CD8-positive, alpha-beta memory T cell (primary cell): ENCODE data around the gene FSHR. TPM values are rescaled to one million over a fixed set of nuclear protein-coding genes. Genes with fewer than 3 reads are reported as not detected.

Source experiments
- CTCF ChIA-PET: fragments of 350-600 bp; sonication (Branson Sonifier 250); formaldehyde crosslinking; loops from one replicate; lab custom pipeline; 2021; ENCODE audit warnings: antibody characterized with exemption; lab: Charles Lee
- POLR2A ChIA-PET: fragments of 350-600 bp; sonication (Branson Sonifier 250); formaldehyde crosslinking; loops from one replicate; lab custom pipeline; 2021; ENCODE audit warnings: antibody characterized with exemption; lab: Charles Lee
- DNase-seq, 5 donors: peaks; one replicate each; pipeline versions ENCODE4 v3.0.0 to v3.0.0-alpha.2; 2020 to 2022; ENCODE audit warnings: mixed read lengths in 1 of 5
- H3K27ac ChIP-seq: one replicate; pipeline ENCODE4 v1.7.0; 2013; ENCODE audit warnings: low read depth, mild to moderate bottlenecking, low read length, moderate library complexity
- H3K27me3 ChIP-seq: 2 replicates; pipeline ENCODE4 v1.7.0; 2013; ENCODE audit warnings: low read length, mild to moderate bottlenecking; ENCODE audit not compliant: insufficient read depth, poor library complexity, severe bottlenecking
- H3K36me3 ChIP-seq: 2 replicates; pipeline ENCODE4 v1.7.0; 2013; ENCODE audit warnings: mild to moderate bottlenecking, low read length, moderate library complexity; ENCODE audit not compliant: insufficient read depth
- H3K4me1 ChIP-seq: 2 replicates; pipeline ENCODE4 v1.7.0; 2013; ENCODE audit warnings: mild to moderate bottlenecking, low read length, moderate library complexity; ENCODE audit not compliant: insufficient read depth
- H3K4me3 ChIP-seq: 2 replicates; pipeline ENCODE4 v1.7.0; 2013; ENCODE audit warnings: mild to moderate bottlenecking, low read length
- H3K9me3 ChIP-seq: 2 replicates; pipeline ENCODE4 v1.7.0; 2013; ENCODE audit warnings: mild to moderate bottlenecking, low read length
- H3K27ac Mint-ChIP-seq, 8 donors: one replicate each; pipeline ENCODE4 v1.8.0; 2020 to 2021; ENCODE audit warnings: mixed read lengths in 8 of 8, mild to moderate bottlenecking in 6 of 8, inconsistent platforms in 3 of 8, moderate library complexity in 3 of 8
- H3K27me3 Mint-ChIP-seq, 2 donors: one replicate each; pipeline ENCODE4 v1.8.0; 2020 to 2021; ENCODE audit warnings: mixed read lengths in 2 of 2, mild to moderate bottlenecking in 1 of 2, moderate library complexity in 1 of 2
- H3K36me3 Mint-ChIP-seq, 3 donors: one replicate each; pipeline ENCODE4 v1.8.0; 2020 to 2021; ENCODE audit warnings: mixed read lengths in 3 of 3, inconsistent platforms in 1 of 3, mild to moderate bottlenecking in 1 of 3
- H3K4me1 Mint-ChIP-seq, 3 donors: one replicate each; pipeline ENCODE4 v1.8.0; 2020 to 2021; ENCODE audit warnings: mixed read lengths in 3 of 3, inconsistent platforms in 1 of 3, mild to moderate bottlenecking in 1 of 3
- H3K4me3 Mint-ChIP-seq, 7 donors: one replicate each; pipeline ENCODE4 v1.8.0; 2020 to 2021; ENCODE audit warnings: mixed read lengths in 7 of 7, mild to moderate bottlenecking in 6 of 7, moderate library complexity in 4 of 7, inconsistent platforms in 2 of 7
- H3K9me3 Mint-ChIP-seq, 5 donors: one replicate each; pipeline ENCODE4 v1.8.0; 2020 to 2022; ENCODE audit warnings: mixed read lengths in 5 of 5, mild to moderate bottlenecking in 3 of 5, moderate library complexity in 2 of 5, inconsistent platforms in 1 of 5
- polyA plus RNA-seq: library from polyadenylated mRNA; unstranded; fragments of 300-500 nt; fragmentation: Illumina TruSeq; gene quantifications from one replicate; pipeline ENCODE4 v1.2.3, GENCODE V29; 2021
- total RNA-seq, 2 experiments: library from RNA; stranded (reverse); gene quantifications; one replicate each; pipeline ENCODE4 v1.2.3, GENCODE V29; 2021

The FSHR gene
- total and polyA plus RNA-seq, 3 experiments from 2014 or later, result not detected

GRCh38 chr2:49146401-49146800, 7.9 kb downstream of the FSHR start:
- peaks cover 0 to 11% (median 0%) of the 10 kb centered on the region in 5 donors for H3K9me3 Mint-ChIP-seq
- H3K4me3 Mint-ChIP-seq, result no peak overlapping the region
- H3K36me3 ChIP-seq, result no peaks in the 10 kb centered on the region
- no peaks in the 10 kb centered on the region for H3K9me3 ChIP-seq
- H3K27me3 ChIP-seq, result no peaks in the 10 kb centered on the region
- H3K27ac ChIP-seq, result no peak overlapping the region
- POLR2A ChIA-PET, result no interaction called here
- DNase-seq, result no peak
- no peaks in the 10 kb centered on the region for H3K4me1 ChIP-seq
- H3K4me1 Mint-ChIP-seq, result no peaks in the 10 kb centered on the region
- H3K36me3 Mint-ChIP-seq, result no peaks in the 10 kb centered on the region
- no peak overlapping the region for H3K27ac Mint-ChIP-seq
- peaks cover 0 to 1% of the 10 kb centered on the region in 2 donors for H3K27me3 Mint-ChIP-seq
- no peak overlapping the region for H3K4me3 ChIP-seq
- CTCF ChIA-PET, result no interaction called here

DNA sequence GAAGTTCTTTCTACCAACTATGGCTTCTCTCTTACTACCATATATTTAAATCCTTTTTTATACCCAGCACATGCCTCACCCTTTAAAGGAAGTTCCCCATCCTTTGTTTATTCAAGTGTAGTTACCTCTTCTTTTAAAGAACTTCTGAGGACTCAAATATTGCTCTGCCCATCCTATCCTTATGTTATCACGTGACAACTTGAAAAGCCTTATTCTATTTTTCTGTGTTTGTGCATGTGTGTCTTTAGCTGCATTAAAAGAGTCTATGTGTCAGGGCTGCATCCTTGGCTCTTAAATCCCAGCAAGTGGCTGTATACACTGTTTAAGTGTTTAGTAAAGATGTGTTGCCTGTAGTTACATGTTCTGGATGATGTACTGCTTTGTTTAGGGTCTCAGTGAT, 22.5 kb downstream of the FSHR start:
- no peak for DNase-seq
- no peaks in the 10 kb centered on the region for H3K36me3 ChIP-seq
- Mint-ChIP-seq H3K4me3 (no peak overlapping the region), H3K27me3 (peaks cover 0 to 1% of the 10 kb centered on the region in 2 donors), H3K36me3 (peaks cover 0 to 4% (median 0%) of the 10 kb centered on the region in 3 donors), H3K27ac (no peak overlapping the region), H3K9me3 (peaks cover 4 to 15% (median 7%) of the 10 kb centered on the region in 5 donors), H3K4me1 (no peaks in the 10 kb centered on the region)
- H3K4me1 ChIP-seq, result no peaks in the 10 kb centered on the region
- CTCF ChIA-PET, result no interaction called here
- H3K4me3 ChIP-seq, result no peak overlapping the region
- no peak overlapping the region for H3K27ac ChIP-seq
- H3K27me3 ChIP-seq, result no peaks in the 10 kb centered on the region
- no peaks in the 10 kb centered on the region for H3K9me3 ChIP-seq
- POLR2A ChIA-PET, result no interaction called here

DNA sequence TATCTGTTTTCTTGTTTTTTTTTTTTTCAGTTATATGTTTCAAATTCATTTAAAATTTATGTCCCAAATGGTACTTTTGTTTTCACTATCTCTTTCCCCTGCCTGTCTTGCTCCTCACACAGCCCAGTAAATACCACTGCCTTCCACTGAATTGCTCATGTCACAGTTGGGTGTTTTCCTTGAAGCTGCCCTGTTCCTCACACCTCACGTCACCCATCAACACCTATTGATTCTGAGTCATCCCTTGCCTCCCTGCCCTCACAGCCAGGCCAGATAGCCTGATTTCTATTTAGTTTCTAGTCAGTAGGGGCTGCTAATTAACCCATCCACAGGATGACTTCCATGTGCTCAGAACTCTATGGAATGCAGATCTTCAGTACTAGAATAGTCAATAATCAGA, 25.3 kb downstream of the FSHR start:
- peaks cover 0 to 1% of the 10 kb centered on the region in 2 donors for H3K27me3 Mint-ChIP-seq
- Histone ChIP-seq H3K36me3 (no peaks in the 10 kb centered on the region), H3K27me3 (no peaks in the 10 kb centered on the region), H3K9me3 (no peaks in the 10 kb centered on the region), H3K4me3 (no peak overlapping the region), H3K27ac (no peak overlapping the region), H3K4me1 (no peaks in the 10 kb centered on the region)
- no peak overlapping the region for H3K4me3 Mint-ChIP-seq
- H3K27ac Mint-ChIP-seq, result no peak overlapping the region
- peaks cover 5 to 13% (median 9%) of the 10 kb centered on the region in 5 donors for H3K9me3 Mint-ChIP-seq
- ChIA-PET POLR2A (no interaction called here), CTCF (no interaction called here)
- peaks cover 0 to 4% (median 0%) of the 10 kb centered on the region in 3 donors for H3K36me3 Mint-ChIP-seq
- H3K4me1 Mint-ChIP-seq, result no peaks in the 10 kb centered on the region
- no peak for DNase-seq

GRCh38 chr2:49123600-49123999, 30.7 kb downstream of the FSHR start:
- no peak overlapping the region for H3K4me3 ChIP-seq
- DNase-seq, result no peak
- H3K4me1 ChIP-seq, result no peaks in the 10 kb centered on the region
- H3K9me3 ChIP-seq, result no peaks in the 10 kb centered on the region
- peaks cover 0 to 3% of the 10 kb centered on the region in 2 donors for H3K27me3 Mint-ChIP-seq
- H3K27ac ChIP-seq, result no peak overlapping the region
- CTCF ChIA-PET, result interaction anchor here (0.7 kb wide), 1 partner anchor 49 kb away, joined by 3 read pairs; no protein-coding TSS in a partner anchor
- no peaks in the 10 kb centered on the region for H3K36me3 ChIP-seq
- peaks cover 0 to 13% (median 4%) of the 10 kb centered on the region in 5 donors for H3K9me3 Mint-ChIP-seq
- H3K27me3 ChIP-seq, result no peaks in the 10 kb centered on the region
- H3K27ac Mint-ChIP-seq, result no peak overlapping the region
- H3K4me1 Mint-ChIP-seq, result no peaks in the 10 kb centered on the region
- peaks cover 0 to 2% (median 0%) of the 10 kb centered on the region in 3 donors for H3K36me3 Mint-ChIP-seq
- POLR2A ChIA-PET, result no interaction called here
- H3K4me3 Mint-ChIP-seq, result no peak overlapping the region

- ChIA-PET POLR2A (no interaction called here), CTCF (no interaction called here)
- peaks cover 0 to 3% of the 10 kb centered on the region in 2 donors for H3K27me3 Mint-ChIP-seq
- H3K4me1 Mint-ChIP-seq, result no peaks in the 10 kb centered on the region
- H3K9me3 Mint-ChIP-seq, result peaks cover 0 to 13% (median 3%) of the 10 kb centered on the region in 5 donors
- H3K4me1 ChIP-seq, result no peaks in the 10 kb centered on the region
- H3K4me3 ChIP-seq, result no peak overlapping the region
- H3K36me3 Mint-ChIP-seq, result no peaks in the 10 kb centered on the region
- H3K27ac Mint-ChIP-seq, result no peak overlapping the region
- no peak for DNase-seq
- no peak overlapping the region for H3K4me3 Mint-ChIP-seq
- H3K9me3 ChIP-seq, result no peaks in the 10 kb centered on the region
- H3K36me3 ChIP-seq, result no peaks in the 10 kb centered on the region
- no peaks in the 10 kb centered on the region for H3K27me3 ChIP-seq
- no peak overlapping the region for H3K27ac ChIP-seq
Measured at GRCh38 chr2:49122107-49122506, 32.2 kb downstream of the FSHR start.

- Mint-ChIP-seq H3K4me3 (no peak overlapping the region), H3K36me3 (no peaks in the 10 kb centered on the region), H3K9me3 (peaks cover 0 to 9% (median 4%) of the 10 kb centered on the region in 5 donors), H3K27ac (no peak overlapping the region), H3K4me1 (no peaks in the 10 kb centered on the region), H3K27me3 (peaks cover 0 to 2% of the 10 kb centered on the region in 2 donors)
- H3K4me3 ChIP-seq, result no peak overlapping the region
- CTCF ChIA-PET, result no interaction called here
- H3K27me3 ChIP-seq, result no peaks in the 10 kb centered on the region
- DNase-seq, result no peak
- POLR2A ChIA-PET, result no interaction called here
- H3K4me1 ChIP-seq, result no peaks in the 10 kb centered on the region
- no peak overlapping the region for H3K27ac ChIP-seq
- H3K9me3 ChIP-seq, result no peaks in the 10 kb centered on the region
- no peaks in the 10 kb centered on the region for H3K36me3 ChIP-seq
Measured at GRCh38 chr2:49113046-49113445, 41.3 kb downstream of the FSHR start.

GRCh38 chr2:49111456-49111855, 42.9 kb downstream of the FSHR start:
- H3K4me1 Mint-ChIP-seq, result no peaks in the 10 kb centered on the region
- POLR2A ChIA-PET, result no interaction called here
- no peaks in the 10 kb centered on the region for H3K27me3 ChIP-seq

DNA sequence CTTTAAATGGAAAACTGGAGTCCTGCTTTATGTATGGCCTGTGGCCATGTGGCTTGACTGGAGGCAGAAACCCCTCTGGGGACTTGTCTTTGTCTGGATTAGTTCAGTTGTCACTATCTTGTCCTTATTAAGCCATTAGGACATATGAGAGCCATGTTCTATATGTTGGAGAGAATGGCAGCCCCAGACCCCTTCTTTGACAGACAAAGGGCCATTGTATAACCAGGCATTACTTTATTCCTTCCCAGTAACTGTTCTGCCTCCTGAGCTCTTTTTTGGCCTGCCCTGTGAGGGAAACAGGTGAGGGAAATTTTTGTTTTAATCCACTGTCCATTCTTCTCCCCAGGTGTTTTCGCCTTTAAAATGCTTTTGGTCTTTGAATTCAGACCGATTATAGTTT, 43.3 kb downstream of the FSHR start:
- ChIA-PET CTCF (no interaction called here), POLR2A (no interaction called here)
- Histone ChIP-seq H3K36me3 (no peaks in the 10 kb centered on the region), H3K9me3 (no peaks in the 10 kb centered on the region), H3K27ac (no peak overlapping the region), H3K27me3 (no peaks in the 10 kb centered on the region), H3K4me3 (no peak overlapping the region), H3K4me1 (no peaks in the 10 kb centered on the region)
- Mint-ChIP-seq H3K36me3 (no peaks in the 10 kb centered on the region), H3K27me3 (peaks cover 0 to 2% of the 10 kb centered on the region in 2 donors), H3K4me3 (no peak overlapping the region), H3K4me1 (no peaks in the 10 kb centered on the region), H3K9me3 (peaks cover 0 to 9% (median 6%) of the 10 kb centered on the region in 5 donors), H3K27ac (no peak overlapping the region)
- no peak for DNase-seq

More at GRCh38 chr2:49111456-49111855, 42.9 kb downstream of the FSHR start:
- Mint-ChIP-seq H3K4me3 (no peak overlapping the region), H3K27ac (no peak overlapping the region), H3K9me3 (peaks cover 0 to 9% (median 4%) of the 10 kb centered on the region in 5 donors), H3K27me3 (peaks cover 0 to 2% of the 10 kb centered on the region in 2 donors), H3K36me3 (no peaks in the 10 kb centered on the region)
- Histone ChIP-seq H3K9me3 (no peaks in the 10 kb centered on the region), H3K36me3 (no peaks in the 10 kb centered on the region), H3K4me1 (no peaks in the 10 kb centered on the region), H3K4me3 (no peak overlapping the region), H3K27ac (no peak overlapping the region)
- CTCF ChIA-PET, result no interaction called here
- no peak for DNase-seq
